Lower leg skin (tissue), 3 donors: ENCODE data around the gene ELF1.

Source experiments
- POLR2A ChIP-seq, 2 donors: fragments of 450-650 bp; IDR thresholded peaks; one replicate each; pipeline ENCODE4 v1.6.1; 2016 to 2017; ENCODE audit warnings: antibody characterized with exemption in 2 of 2, mild to moderate bottlenecking in 1 of 2, moderate library complexity in 1 of 2
- TF ChIP-seq, protein P1 (sequence below), 3 donors: fragments of 450-650 bp; IDR thresholded peaks; one replicate each; pipeline ENCODE4 v1.5.1; 2016; ENCODE audit warnings: antibody characterized with exemption in 3 of 3, mild to moderate bottlenecking in 3 of 3, moderate library complexity in 2 of 3

DNA sequence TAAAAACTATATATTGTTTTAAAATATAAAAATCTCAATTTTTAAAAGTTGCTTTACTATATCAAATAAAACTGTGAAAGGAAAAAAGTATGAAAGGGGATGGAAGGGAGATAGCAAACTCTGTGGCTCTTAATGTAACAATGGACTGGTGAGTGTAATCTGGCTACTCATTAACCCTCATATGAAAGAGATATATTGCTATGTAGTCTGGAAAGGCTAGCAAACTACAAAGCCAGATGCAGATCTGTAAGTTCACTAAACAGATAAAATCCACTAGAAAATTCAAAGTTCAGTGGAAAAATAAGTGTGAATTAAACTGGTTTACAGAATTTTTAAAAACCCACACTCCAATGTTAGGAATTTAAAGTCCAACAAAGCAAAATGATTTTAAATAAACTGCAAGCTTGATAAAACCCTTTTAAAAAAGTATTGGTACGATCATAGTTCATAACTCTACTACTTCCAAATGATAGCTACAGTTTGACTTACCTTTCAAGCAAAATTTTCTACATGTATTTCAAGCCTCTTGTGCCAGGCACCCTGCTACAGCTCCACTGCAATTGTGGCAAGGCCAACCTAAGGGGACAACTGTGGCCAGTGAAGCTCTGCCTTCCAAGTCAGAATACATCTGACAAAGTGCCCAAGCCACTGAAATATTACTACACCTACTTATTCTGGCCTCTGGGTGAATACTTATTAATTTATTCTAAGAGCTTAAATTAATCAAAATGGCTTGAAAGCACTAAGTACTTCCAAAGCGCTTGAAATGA, 647 bp upstream of the ELF1 start:
- no peak for TF ChIP-seq POLR2A (IDR thresholded peaks at IDR 0.05)
- TF ChIP-seq, protein P1, sequence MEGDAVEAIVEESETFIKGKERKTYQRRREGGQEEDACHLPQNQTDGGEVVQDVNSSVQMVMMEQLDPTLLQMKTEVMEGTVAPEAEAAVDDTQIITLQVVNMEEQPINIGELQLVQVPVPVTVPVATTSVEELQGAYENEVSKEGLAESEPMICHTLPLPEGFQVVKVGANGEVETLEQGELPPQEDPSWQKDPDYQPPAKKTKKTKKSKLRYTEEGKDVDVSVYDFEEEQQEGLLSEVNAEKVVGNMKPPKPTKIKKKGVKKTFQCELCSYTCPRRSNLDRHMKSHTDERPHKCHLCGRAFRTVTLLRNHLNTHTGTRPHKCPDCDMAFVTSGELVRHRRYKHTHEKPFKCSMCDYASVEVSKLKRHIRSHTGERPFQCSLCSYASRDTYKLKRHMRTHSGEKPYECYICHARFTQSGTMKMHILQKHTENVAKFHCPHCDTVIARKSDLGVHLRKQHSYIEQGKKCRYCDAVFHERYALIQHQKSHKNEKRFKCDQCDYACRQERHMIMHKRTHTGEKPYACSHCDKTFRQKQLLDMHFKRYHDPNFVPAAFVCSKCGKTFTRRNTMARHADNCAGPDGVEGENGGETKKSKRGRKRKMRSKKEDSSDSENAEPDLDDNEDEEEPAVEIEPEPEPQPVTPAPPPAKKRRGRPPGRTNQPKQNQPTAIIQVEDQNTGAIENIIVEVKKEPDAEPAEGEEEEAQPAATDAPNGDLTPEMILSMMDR (IDR thresholded peaks at IDR 0.05), result no peak
